ENCODE measurements around the gene KDM8.

The KDM8 gene

DNA sequence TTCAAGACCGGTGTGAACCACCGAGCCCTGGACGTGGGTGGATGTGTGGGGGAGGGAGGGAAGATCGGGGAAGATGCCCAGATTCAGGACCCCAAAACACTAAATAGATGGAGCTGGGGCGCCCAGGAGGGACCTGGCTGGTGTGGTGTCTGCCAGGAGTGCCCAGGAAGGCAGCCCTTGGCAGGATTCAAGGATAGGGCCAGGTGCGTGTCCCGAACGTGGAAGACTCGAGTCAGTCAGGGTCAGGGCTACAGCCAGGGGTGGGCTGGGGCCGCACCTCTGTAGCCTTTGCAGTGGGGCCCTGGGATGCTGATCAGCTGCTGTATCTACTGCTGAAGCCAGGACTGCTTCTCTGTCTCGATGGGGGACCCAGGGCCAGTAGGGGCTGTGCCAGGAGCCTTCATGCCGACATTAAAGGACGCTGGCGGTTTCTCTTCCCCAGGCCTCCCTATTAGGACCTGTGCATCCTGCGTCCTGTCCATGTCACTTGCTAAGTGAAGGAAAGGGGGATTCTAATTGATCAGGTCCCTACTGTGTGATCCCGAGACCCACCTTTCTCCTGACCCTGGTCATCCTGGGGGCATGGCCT, 13.1 kb downstream of the KDM8 start:
- no peak for DNase-seq

DNA sequence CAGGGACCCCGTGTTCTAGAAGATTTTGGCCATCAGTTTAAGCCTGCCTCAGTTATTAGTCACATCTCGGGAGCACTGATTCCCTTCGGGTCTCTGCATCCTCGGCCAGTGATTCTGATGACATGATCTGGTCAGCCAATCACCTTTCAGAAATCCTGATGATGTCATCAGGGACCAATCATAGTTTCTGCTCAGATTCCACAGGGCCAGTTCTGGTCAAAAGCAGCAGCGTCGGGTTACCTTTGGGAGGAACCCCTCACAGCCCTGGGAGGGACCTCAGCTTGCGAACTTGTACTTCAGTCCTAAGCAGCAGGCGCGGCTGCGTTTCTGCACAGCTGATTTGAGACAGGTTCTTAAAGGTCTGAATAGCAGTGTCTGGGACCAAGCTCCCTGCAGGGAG, 13.9 kb downstream of the KDM8 start:
- DNase-seq: no peak

DNA sequence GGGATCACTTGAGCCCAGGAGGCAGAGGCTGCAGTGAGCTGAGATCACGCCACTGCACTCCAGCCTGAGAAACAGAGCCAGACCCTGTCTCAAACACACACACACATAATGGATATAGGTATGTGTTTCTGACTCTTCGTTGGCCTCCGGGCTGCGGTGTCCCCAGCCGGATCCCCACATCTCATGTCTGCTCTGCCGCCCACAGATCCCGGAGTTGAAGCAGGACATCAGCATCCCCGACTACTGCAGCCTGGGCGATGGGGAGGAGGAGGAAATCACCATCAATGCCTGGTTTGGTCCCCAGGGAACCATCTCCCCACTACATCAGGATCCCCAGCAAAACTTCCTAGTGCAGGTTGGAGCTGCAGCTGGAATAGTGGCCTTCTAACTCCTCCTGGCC, 15.4 kb downstream of the KDM8 start:
- DNase-seq: no peak

DNA sequence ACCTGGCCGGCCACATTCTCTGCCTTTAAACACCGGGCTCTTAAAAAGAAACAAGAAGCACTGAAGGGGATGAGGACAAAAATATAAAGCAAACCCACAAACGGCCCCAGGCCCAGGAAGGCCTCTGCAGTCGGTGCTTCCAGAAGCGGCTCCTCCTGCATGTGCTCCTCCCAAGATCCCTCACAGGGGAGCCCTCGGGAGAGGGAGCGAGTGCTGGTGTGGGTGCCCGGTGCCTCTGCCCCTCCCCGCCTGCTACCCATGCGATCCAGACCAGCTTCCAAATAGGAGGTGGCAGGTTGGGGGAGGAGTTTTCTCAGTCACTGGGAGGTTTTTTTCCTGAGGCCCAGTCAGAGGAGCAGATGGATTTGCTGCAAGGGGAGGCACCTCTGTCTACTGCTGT, 15.8 kb downstream of the KDM8 start:
- DNase-seq: no peak

DNA sequence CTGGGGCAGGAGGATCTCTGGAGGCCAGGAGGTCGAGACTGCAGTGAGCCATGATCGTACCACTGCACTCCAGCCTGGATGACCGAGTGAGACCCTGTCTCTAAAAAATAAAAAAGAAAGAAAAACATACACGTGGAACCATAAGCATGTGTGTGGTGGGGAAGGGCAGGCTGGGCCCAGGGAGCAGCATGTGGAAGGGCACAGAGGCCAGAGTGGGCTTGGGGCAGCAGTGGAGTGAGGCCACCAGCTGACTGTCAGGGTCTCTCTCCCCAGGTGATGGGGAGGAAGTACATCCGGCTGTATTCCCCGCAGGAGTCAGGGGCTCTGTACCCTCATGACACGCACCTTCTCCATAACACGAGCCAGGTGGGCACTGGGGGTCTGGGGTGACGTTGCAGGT, 16.8 kb downstream of the KDM8 start:
- DNase-seq: no peak

DNA sequence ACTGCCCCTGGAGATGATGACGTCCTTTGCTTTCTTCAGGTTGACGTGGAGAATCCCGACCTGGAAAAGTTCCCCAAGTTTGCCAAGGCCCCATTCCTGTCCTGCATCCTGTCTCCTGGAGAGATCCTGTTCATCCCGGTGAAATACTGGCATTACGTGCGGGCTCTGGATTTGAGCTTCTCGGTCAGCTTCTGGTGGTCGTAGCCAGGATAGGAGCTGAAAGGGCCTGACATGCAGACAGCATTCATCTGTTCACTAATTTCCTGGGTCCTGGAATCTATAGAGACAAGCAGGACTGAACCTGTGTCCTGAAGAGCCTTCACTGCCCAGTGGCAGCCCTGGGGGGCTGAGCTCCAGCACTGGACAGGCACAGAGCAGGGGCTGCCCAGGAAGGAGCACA, 17.2 kb downstream of the KDM8 start:
- DNase-seq: no peak

DNA sequence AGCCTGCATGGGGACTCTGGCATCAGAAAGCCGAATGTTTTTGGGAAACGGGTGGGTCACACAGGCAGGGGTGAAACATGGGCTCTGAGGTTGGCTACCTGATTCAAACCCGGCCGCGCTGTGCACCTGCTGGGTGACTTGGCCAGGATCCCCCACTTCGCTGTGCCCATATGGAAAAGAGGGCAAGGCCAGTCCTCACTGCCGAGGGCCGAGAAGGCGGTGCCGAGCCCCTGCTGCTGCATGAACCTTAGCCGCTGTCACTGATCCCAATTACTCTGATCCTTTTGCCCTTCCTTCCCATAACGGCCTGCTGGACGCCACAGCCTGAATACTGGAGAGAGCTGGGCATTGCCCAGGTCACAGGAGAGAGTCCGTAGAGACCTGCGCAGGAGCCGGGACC, 17.7 kb downstream of the KDM8 start:
- DNase-seq: no peak

DNA sequence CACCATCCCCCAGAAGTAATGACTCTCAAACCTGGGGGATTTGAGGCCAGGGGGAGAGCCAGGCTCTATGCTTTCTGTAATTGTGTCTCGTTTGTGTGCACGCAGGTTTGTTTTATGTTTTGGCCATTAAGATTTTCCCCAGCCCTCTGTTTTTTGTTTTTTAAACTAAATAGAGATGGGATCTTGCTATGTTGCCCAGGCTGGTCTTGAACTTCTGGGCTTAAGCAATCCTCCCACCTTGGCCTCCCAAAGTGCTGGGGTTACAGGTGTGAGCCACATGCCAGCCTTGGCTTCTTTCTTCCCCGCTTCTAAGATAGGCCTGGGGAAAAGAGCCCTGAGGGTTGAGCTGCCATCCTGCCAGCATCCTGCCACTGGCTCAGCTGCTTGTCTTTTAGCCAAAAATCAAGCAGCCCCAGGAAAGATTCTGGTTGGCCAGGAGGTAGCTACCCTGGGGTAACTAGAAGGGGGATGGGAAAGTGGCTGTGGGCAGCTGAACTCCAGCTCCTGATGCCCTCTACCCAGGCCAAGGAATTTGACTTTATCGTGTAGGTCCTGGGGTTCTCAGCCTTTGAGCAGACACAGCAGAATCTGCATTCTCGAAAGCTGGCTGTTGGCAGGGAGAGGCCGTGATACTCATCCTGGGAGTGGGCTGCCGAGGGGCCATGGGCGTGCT, 18.4 kb downstream of the KDM8 start:
- DNase-seq: no peak

DNA sequence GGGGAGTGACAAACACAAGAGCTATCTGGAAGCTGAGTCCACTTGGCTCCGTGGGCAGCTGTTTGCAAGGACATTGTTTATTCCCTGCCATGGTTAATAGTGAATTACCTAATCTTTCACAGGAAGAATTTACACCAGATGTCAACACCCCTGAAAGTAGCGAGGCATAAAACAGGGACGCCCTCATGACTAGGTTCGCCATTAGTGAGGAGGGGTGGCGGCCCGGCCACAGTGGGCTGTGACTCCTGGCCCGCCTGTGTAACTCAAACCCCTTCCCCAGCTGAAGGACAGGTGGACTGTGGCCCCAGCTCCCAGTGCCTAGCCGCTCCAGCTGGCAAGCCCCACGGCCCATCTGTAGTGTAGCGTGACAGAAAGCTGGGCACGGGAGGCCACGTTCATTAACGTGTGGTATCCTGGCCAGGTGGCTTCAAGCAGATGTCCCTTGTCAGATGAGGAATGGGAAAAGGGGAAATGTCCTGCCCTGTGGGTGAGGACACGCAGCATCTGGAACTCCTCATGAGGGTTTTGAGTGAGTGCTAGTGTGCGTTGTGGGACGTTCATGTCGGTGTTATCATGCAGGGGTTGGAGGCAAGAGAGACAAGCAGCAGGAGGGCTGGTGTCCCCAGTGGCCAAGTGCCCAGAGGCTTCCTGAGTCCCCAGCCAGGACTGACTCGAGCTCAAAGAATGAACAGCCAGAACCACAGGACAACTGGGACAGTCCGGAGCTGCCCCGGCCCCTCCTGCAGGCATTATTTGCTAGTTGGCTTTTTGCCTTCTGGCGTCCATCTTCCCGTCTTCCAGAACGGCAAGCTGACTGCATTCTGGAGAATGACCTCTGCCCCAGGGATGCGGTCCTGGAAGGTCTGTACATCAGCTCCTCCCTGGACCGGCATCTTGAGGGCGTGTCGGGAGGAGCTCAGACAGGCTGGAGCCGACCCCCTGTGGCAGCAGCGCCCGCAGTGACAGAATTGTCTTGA, 19.2 kb downstream of the KDM8 start:
- no peak for DNase-seq

DNA sequence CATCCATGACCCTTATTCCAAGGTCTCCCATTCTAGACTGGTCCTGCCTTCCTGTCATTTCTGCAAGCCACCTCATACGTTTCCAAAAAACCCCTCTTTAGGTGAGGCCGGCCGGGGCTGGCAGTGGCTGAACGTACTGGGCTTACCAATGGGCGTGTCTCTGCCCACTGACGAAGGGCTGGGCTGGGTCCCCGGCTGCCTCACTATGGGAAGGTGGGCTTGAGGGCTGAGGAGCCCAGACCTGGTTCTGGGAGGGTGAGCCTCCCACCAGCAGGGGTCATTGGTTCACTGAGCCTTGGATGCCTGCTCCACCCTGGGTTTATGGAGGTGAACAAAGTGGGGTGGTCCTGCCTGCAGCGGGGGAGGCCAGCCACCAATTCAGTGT, 19.9 kb downstream of the KDM8 start:
- DNase-seq: no peak

DNA sequence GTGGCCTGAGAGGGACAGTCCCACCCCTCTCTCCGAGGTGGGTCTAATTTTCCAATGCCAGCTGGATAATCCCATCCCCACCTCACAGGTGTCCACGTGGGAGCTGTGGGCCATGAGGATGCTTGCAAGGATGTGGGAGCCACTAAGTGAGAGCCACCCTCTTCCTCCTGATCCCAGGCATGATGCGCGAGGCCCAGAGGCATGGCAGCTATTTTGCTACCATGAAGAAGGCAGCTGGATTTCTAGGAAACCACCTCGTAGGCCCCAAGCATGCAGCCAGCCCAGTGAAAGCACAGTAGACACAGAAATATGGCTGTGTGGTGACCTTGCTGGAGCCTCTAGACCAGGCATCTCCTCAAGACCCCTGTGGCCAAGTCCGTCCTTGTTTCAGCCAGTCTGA, 20.4 kb downstream of the KDM8 start:
- no peak for DNase-seq

DNA sequence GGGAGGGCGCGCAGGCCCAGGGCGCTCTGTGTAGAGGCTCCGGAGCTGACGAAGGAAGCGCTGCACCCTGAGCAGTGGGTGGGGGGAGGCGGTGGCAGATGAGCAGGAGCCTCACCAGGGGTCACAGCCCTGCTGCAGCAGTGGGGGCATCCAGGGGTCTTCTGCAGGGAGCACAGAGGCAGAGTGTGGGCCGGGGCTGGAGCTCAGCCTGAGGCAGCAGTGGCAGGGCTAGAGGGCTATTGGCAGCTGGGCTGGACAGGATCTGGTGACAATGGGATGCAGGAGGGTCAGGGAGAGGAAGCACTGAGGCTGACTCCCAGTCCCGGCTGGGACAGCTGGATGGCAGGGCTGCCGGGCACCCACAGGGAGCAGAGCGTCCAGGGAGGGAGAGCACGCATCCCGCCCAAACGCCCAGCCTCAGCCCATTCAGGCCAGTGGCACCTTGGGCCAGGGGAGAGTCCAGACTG, 21.0 kb downstream of the KDM8 start:
- no peak for DNase-seq

DNA sequence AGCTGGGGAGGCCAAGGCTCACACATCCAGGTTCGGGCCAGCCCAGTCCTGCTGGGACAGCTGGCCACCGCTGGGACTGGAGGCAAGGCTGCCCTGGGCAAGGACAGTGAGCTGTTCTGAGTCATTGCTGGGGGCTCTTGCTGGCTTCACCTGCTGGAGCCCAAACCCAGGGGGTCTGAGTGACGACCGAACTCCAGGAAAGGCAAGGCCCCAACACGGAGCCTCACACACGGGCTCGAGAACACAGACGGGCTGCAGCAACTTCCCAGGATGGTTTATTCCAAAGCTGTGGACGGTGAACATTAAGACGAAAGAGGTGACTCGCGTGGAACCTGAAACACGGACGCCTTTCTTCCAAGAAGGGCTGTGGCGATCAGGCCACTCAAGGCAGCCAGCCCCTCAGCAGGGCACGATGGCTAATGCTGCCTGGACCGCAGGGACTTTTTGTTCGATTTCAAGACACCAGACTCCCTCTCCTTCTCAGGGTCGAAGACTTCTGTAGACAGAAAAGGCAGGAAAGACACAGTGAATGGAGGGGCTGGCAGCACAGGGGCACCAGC, 21.5 kb downstream of the KDM8 start:
- no peak for DNase-seq

DNA sequence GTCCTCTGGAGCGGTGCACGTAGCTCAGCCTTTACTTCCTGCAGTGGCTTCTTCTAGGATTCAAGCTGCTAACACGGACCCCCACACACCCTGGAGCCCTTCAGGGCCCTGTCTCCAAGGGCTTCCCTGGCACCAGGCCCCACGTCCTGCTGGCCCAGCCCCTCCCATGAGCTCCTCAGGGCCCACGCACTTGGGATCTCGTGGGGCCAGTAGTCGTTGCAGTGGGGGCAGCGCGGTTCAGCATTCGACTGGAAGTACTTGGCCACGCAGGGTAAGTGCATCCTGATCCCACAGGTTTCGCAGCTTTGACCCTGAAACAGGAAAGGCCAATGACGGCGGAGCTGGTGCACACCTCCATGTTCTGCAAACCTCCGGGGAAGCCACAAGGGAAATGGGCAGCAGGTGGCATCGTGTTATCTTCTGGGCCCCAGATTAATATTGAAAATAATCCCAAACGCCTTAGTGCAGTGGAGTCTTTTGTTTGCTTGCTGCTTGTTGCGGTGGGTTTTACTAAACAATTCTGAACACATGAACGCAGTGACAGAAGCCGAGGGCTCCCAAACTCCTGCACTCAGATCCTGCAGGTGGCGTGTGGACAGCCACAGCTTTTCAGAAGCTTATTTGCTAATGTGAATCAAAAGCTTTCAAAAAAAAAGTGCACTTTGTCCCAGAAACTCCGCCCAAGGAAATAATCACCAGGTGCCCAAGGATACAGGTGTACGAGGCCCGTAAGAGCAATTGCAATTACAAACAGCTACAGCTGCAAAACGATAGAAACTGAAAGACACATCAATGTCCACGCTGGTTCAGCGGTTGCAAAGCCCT, 22.4 kb downstream of the KDM8 start:
- no peak for DNase-seq

DNA sequence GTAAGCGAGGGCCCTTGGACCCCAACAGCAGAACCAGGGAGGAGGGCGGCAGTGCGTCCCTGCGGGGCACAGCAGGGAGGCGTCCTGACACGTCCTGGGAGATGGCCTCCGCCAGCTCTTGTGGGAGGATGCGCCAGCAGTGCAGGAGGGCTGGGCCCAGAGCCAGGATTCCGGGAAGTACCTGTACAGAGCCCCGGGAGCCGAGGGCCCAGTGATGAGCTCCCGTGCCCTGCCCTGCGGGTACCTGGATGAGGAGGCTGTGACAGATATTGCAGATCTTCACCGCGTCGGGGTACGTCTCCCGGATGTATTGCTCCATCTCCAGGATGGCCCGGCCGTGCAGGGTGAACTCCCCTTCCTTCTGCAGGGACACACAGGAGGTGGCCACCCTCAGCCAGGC, 23.1 kb downstream of the KDM8 start:
- DNase-seq: no peak

DNA sequence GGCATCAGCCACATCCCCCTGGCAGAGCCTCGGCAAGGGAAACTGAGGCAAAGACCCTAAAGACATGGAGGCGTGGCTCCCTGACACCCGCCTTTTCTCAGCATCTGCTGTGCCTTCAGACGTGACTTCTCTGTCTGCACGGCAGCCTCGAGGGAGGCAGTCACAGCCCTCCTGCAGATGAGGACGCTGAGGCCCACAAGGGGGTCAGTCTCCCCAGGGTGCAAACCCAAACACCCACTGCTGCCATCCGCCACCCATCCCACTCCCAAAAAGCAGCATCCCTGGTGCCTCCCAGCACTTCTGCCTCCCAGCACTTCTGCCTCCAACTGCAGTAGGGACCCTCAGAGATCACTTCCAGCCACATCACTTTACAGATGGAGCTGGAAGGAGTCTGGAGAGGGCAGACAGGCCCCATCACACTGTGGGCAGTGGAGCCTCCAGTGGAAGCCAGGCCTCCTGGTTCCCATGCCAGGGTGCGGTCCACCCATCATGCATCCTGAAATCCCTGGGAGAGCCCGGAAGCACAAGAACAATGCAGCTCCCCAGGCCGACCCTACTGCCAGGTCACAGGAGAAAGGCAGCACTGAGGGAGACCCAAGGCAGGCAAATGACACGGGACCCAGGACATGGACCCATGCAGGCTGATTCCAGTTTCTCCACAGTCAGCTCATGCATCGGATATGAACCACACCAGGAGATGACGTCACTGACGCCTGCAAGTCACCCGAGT, 23.8 kb downstream of the KDM8 start:
- no peak for DNase-seq

DNA sequence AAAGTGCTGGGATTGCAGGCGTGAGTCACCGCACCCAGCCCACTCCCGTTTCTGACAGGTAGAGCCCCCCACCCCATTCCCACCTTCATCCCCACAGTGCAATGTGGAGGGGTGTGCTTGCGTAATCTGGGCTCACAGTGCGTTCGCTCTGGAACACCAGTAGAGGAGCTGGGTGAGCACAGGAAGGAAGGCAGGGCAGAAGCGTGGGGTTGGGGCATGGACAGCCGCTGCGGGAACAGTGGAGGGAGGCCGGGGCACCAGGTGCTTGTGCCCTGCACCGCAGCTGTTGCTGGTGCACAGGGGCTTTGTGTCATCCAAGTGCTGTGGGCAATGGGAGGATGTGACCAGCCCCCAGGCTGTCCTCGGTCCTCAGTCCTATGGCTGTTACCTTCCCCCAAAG, 24.7 kb downstream of the KDM8 start:
- DNase-seq: no peak

DNA sequence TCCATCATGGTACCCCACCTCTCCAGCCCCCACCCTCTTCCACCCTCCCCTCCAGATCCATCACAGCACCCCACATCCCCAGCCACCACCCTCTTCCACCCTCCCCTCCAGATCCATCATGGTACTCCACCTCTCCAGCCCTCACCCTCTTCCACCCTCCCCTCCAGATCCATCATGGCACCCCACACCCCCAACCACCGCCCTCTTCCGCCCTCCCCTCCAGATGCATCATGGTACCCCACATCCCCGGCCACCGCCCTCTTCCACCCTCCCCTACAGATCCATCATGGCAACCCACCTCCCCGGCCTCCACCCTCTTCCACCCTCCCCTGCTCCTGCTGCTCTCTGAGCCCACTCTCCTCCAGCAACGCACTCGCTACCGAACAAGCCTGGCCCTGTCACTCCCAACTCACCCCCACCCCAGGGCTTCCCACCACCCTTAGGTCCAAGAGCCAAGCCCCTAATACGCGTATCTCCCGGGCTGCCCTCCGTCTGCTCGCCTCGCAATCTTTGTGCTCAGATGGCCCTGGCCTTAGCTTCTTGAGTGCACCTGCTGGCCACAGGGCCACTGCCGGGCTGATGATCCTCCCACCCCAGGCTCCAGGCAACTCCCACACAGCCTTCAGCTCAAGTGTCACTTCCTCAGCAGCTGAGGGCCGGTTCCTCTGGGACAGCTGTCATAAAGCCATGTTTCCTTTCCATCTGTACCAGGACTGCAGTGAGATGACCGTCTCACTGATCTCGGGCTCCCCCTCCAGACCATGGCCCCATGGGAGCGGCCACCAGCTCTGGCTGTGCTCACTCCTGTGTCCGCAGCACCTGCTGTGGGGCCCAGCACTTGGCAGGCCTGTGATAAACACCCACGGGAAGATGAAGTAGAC, 25.5 kb downstream of the KDM8 start:
- no peak for DNase-seq

DNA sequence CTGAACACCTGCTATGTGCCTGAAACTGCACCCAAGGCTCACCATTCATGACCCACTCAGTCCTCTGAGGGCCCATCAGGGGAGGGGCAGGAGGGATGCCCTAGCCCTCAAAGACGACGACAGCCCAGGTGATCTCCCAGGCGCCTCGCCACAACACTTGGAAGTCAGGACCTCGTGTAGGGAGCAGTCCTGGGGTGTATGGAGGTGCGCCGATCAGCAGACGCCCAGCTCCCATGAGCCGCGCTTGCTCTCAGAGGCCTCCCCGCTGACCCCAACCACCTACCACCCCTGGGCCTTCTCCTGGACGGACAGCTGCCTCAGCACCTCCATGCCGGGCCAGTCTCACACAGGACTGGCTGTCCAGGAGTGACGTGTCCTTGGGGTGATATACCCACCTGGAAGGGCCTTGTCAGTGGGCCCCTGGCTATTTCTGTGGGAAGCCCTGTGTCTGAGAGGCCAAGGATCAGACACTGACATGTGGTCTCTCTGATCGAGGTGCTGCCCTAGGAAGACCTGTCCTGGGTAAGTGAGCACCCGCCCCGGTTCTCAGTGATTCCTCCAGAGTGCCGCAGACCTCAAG, 26.7 kb downstream of the KDM8 start:
- DNase-seq: no peak

DNA sequence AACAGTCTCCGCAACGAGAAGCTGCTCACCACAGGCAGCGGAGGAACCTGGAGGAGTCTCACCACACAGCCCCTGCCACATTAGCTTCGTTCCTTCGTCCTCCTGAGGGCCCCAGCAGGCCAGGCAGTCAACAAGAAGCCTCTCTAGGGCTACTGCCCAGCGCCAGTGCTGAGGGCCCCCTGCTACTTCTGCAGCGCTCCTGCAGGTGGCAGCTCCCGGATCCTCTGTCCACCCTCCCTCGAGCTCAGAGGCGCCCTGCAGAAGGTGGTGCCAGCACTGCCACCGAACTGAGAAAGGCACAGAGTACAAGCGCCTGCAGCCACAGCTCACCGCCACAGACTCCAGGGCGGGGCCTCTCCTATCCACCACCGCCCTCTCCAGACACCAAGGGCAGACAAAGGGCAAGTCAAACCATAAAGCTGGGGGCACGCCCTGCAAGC, 27.3 kb downstream of the KDM8 start:
- peak in 3 of 4 experiments; percentile 19 to 62 (median 58) for DNase-seq

DNA sequence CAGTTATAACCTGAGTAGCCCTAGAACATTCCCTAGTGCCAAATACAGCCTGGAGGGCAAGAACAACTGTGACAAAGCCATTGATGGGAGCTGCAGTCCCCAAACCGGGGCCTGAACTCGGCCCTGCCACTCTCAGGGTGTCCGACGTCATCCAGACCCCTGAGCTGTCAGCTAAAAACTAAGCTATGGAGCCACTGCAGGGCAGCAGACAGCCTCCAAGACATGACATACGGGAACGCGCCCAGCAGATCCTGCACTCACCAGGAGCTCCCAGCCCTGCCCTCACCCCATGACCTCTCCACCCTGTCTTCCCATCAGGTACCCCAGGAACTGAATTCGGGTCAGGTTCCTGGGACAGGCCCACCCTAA, 28.4 kb downstream of the KDM8 start:
- DNase-seq: no peak
